Ovary (tissue), 3 donors: Measurements from ENCODE around the gene AK3.

Experiments
- CTCF ChIP-seq, 3 donors: fragments of 450-650 bp in 2 of 3; fragments of 200-600 bp in 1 of 3; IDR thresholded peaks; one replicate each; pipeline versions ENCODE4 v1.5.1 to v1.8.0; 2016 to 2022; ENCODE audit warnings: antibody characterized with exemption in 3 of 3, mild to moderate bottlenecking in 1 of 3
- EP300 ChIP-seq: sonication (generic); formaldehyde crosslinking; IDR thresholded peaks from one replicate; pipeline ENCODE4 v1.6.1; 2017; ENCODE audit warnings: antibody characterized with exemption
- POLR2A ChIP-seq: fragments of 450-650 bp; IDR thresholded peaks from one replicate; pipeline ENCODE4 v1.6.1; 2017; ENCODE audit warnings: antibody characterized with exemption, mild to moderate bottlenecking, moderate library complexity
- donor health status: DM: no; HTN: no; CAD: no.

GRCh38 chr9:4704129-4704528 is 36.9 kb downstream of the AK3 start:
- TF ChIP-seq CTCF (IDR thresholded peaks at IDR 0.05) (no peak), POLR2A (no peak), EP300 (no peak)
